ENCODE results near the gene NR4A1. TPM values are rescaled to one million over a fixed set of nuclear protein-coding genes. Genes with fewer than 3 reads are reported as not detected.
A peak's percentile ranks its signal among the peaks of the same experiment; 100 is the strongest.

The NR4A1 gene
- total and polyA plus RNA-seq, 9 of the 15 experiments (the other 6 are each of a cell fraction or from before 2014, with no cell fraction given) = 0.07 to 4.7 (median 1.9) TPM; not detected in 1

GRCh38 chr12:52050758-52051541 lies at the start of gene NR4A1 (continued):
- TF ChIP-seq E2F6 (IDR thresholded peaks at IDR 0.05; ENCODE audit: borderline replicate concordance in 1 of 2, extremely low read depth in 1 of 2, insufficient read depth in 1 of 2, insufficient read length in 1 of 2, low read depth in 1 of 2, low read length in 1 of 2, poor library complexity in 1 of 2, severe bottlenecking in 1 of 2) (peak in 1 of 2 experiments; percentile 56), KDM2B (CRISPR knock-in tag; IDR thresholded peaks at IDR 0.05) (0 out of 2 replicates have a peak, but pooled peaks have one; percentile 34), ZNF609 (CRISPR knock-in tag; IDR thresholded peaks at IDR 0.05; ENCODE audit: borderline replicate concordance) (no peak), MAX (CRISPR knock-in tag; IDR thresholded peaks at IDR 0.05) (no peak), CCNT2 (IDR thresholded peaks at IDR 0.05; ENCODE audit: borderline replicate concordance, extremely low read depth, insufficient read length, low read depth, low read length) (no peak), JUND (IDR thresholded peaks at IDR 0.05; ENCODE audit: borderline replicate concordance, low read depth, low read length) (no peak), JUND (tag; IDR thresholded peaks at IDR 0.05; ENCODE audit: borderline replicate concordance, low read depth, low read length) (peak; percentile 14; the same call in 1 of the 3 replicates), RB1 (IDR thresholded peaks at IDR 0.05; ENCODE audit: low read depth) (peak; percentile 58; the same call in 1 of the 2 replicates), ZFX (CRISPR knock-in tag; IDR thresholded peaks at IDR 0.05) (peak; percentile 96), HMGXB4 (CRISPR knock-in tag; IDR thresholded peaks at IDR 0.05) (0 out of 2 replicates have a peak, but pooled peaks have one; percentile 53)

Data from K562 (cell line).